Endodermal cell (in vitro differentiated cells): ENCODE data around the gene DPH2. TPM values are rescaled to one million over a fixed set of nuclear protein-coding genes. Genes with fewer than 3 reads are reported as not detected.
A peak's percentile ranks its signal among the peaks of the same experiment; 100 is the strongest.

ENCODE experiments used
- DNase-seq: peaks from one replicate; pipeline ENCODE4 v3.0.0-alpha.2; 2017
- H3K27ac ChIP-seq: 2 replicates; pipeline ENCODE4 v1.5.1; 2013; ENCODE audit warnings: mild to moderate bottlenecking, low read depth, low read length, moderate library complexity
- H3K27me3 ChIP-seq: 2 replicates; pipeline ENCODE4 v1.6.1; 2013; ENCODE audit warnings: mild to moderate bottlenecking, low read length, moderate library complexity; ENCODE audit not compliant: insufficient read depth, control insufficient read depth, poor library complexity, severe bottlenecking
- H3K36me3 ChIP-seq: 2 replicates; pipeline ENCODE4 v1.7.0; 2013; ENCODE audit warnings: mild to moderate bottlenecking, low read length, moderate library complexity; ENCODE audit not compliant: control insufficient read depth, insufficient read depth
- H3K4me1 ChIP-seq: one replicate; pipeline ENCODE4 v1.7.0; 2013; ENCODE audit warnings: low read length; ENCODE audit not compliant: control insufficient read depth, insufficient read depth
- H3K4me3 ChIP-seq: 2 replicates; pipeline ENCODE4 v1.5.1; 2013; ENCODE audit warnings: mild to moderate bottlenecking, low read length, moderate library complexity
- H3K9ac ChIP-seq: 2 replicates; pipeline ENCODE4 v1.6.1; 2013; ENCODE audit warnings: mild to moderate bottlenecking, low read length, moderate library complexity; ENCODE audit not compliant: poor library complexity, severe bottlenecking; ENCODE audit errors: extremely low read depth
- H3K9me3 ChIP-seq: 2 replicates; pipeline ENCODE4 v1.6.1; 2013; ENCODE audit warnings: mild to moderate bottlenecking, low read length, moderate library complexity; ENCODE audit not compliant: control insufficient read depth
- H3K27ac Mint-ChIP-seq: 2 replicates; pipeline ENCODE4 v1.8.0; 2020; ENCODE audit warnings: mixed read lengths
- H3K27me3 Mint-ChIP-seq: 2 replicates; pipeline ENCODE4 v1.8.0; 2021; ENCODE audit warnings: mild to moderate bottlenecking, mixed read lengths; ENCODE audit not compliant: insufficient read depth
- H3K36me3 Mint-ChIP-seq: 2 replicates; pipeline ENCODE4 v1.8.0; 2020; ENCODE audit warnings: low read depth, mixed read lengths
- H3K4me1 Mint-ChIP-seq: 2 replicates; pipeline ENCODE4 v1.8.0; 2020; ENCODE audit warnings: mixed read lengths
- H3K4me3 Mint-ChIP-seq: 2 replicates; pipeline ENCODE4 v1.8.0; 2020; ENCODE audit warnings: mild to moderate bottlenecking, moderate library complexity, mixed read lengths
- H3K9me3 Mint-ChIP-seq: 2 replicates; pipeline ENCODE4 v1.8.0; 2020; ENCODE audit warnings: mild to moderate bottlenecking, mixed read lengths
- CTCF ChIP-seq: fragments of 200-600 bp; sonication (generic); conservative IDR thresholded peaks from 2 replicates; pipeline ENCODE4 v1.5.0; 2021; ENCODE audit warnings: antibody characterized with exemption, mild to moderate bottlenecking
- WGBS, 2 experiments: methylation state at CpG; one replicate each; pipeline versions ENCODE4 v1.1.5 to v1.1.7; 2013; ENCODE audit warnings: missing lambda C conversion rate in 2 of 2, mixed read lengths in 1 of 2; ENCODE audit not compliant: insufficient coverage in 1 of 2, insufficient read length in 1 of 2; 5-methylcytosine and 5-hydroxymethylcytosine counted together
- total RNA-seq, 2 donors: library from RNA; stranded (reverse); fragmentation: NEBNext Ultra II Directional in 1 of 2; extraction: Animal tissue kit (Norgen Biotek cat#: 25700) in 1 of 2; gene quantifications; 2 replicates in 1 of 2; 3 replicates in 1 of 2; pipeline ENCODE4 v1.2.1, GENCODE V29; 2021

DPH2 gene
- total RNA-seq, 2 donors from 2014 or later, result 28.5 to 31.3 TPM

GRCh38 chr1:43973981-43974442, 4.2 kb downstream of the DPH2 start:
- WGBS, 2 experiments, result 43 to 47% methylated on average over 9 of the region's 9 CpGs

GRCh38 chr1:43974443-43975248, 4.8 kb downstream of the DPH2 start, which contains the start of gene ATP6V0B:
ATP6V0B (plus strand) TSS chr1:43974960; CDS start chr1:43975041, 81 bp downstream.
- H3K27me3 Mint-ChIP-seq, result no peaks in the 10 kb centered on the region
- H3K4me3 Mint-ChIP-seq, result peak within 1 kb of the TSS; percentile 72
- Histone ChIP-seq H3K9ac (peak within 1 kb of the TSS; percentile 81), H3K9me3 (no peaks in the 10 kb centered on the region), H3K36me3 (peaks cover 39% of the 10 kb centered on the region), H3K27me3 (no peaks in the 10 kb centered on the region), H3K4me3 (peak within 1 kb of the TSS; percentile 90), H3K27ac (peak within 1 kb of the TSS; percentile 26), H3K4me1 (peaks cover 3% of the 10 kb centered on the region)
- DNase-seq, result peak; percentile 99
- TF ChIP-seq CTCF, result peak; percentile 44
- H3K36me3 Mint-ChIP-seq, result peaks cover 35% of the 10 kb centered on the region
- H3K4me1 Mint-ChIP-seq, result peaks cover 22% of the 10 kb centered on the region
- H3K27ac Mint-ChIP-seq, result peak within 1 kb of the TSS; percentile 93
- H3K9me3 Mint-ChIP-seq, result no peaks in the 10 kb centered on the region
- WGBS, 2 experiments, result 0% methylated on average over 34 to 93 of the region's 93 CpGs

More at GRCh38 chr1:43973981-43974442, 4.2 kb downstream of the DPH2 start:
- no peaks in the 10 kb centered on the region for H3K9me3 ChIP-seq
- Mint-ChIP-seq H3K9me3 (no peaks in the 10 kb centered on the region), H3K4me3 (peak overlapping the region; percentile 72), H3K27me3 (no peaks in the 10 kb centered on the region), H3K27ac (peak overlapping the region; percentile 93), H3K36me3 (peaks cover 35% of the 10 kb centered on the region), H3K4me1 (peaks cover 22% of the 10 kb centered on the region)
- H3K27me3 ChIP-seq, result no peaks in the 10 kb centered on the region
- TF ChIP-seq CTCF, result no peak
- peaks cover 3% of the 10 kb centered on the region for H3K4me1 ChIP-seq
- peaks cover 39% of the 10 kb centered on the region for H3K36me3 ChIP-seq
- no peak overlapping the region for H3K27ac ChIP-seq
- no peak for DNase-seq
- H3K4me3 ChIP-seq, result peak overlapping the region; percentile 90
- H3K9ac ChIP-seq, result peak overlapping the region; percentile 29

GRCh38 chr1:43975249-43975961, 5.6 kb downstream of the DPH2 start:
- DNase-seq, result peak; percentile 70
- H3K4me1 Mint-ChIP-seq, result peaks cover 25% of the 10 kb centered on the region
- Histone ChIP-seq H3K4me1 (peaks cover 6% of the 10 kb centered on the region), H3K4me3 (peak overlapping the region; percentile 90), H3K9ac (peak overlapping the region; percentile 81), H3K27me3 (no peaks in the 10 kb centered on the region), H3K36me3 (peaks cover 39% of the 10 kb centered on the region), H3K9me3 (no peaks in the 10 kb centered on the region), H3K27ac (peak overlapping the region; percentile 26)
- H3K27ac Mint-ChIP-seq, result peak overlapping the region; percentile 93
- no peaks in the 10 kb centered on the region for H3K9me3 Mint-ChIP-seq
- H3K36me3 Mint-ChIP-seq, result peaks cover 35% of the 10 kb centered on the region
- no peaks in the 10 kb centered on the region for H3K27me3 Mint-ChIP-seq
- TF ChIP-seq CTCF, result no peak
- peak overlapping the region; percentile 72 for H3K4me3 Mint-ChIP-seq
- WGBS, 2 experiments, result 2 to 3% methylated on average over 8 to 33 of the region's 34 CpGs
